HG03469 (cell line): ENCODE data around the gene CCND1.

ENCODE experiments used
- ATAC-seq: cut with Tn5 transposase; IDR thresholded peaks from one replicate; pipeline ENCODE4 v1.9.1; 2021; ENCODE audit warnings: mild to moderate bottlenecking, moderate library complexity, moderate number of reproducible peaks; ENCODE audit not compliant: unreplicated experiment

Gene CCND1

GRCh38 chr11:69639831-69640230, 1.1 kb upstream of the CCND1 start:
- no peak for ATAC-seq

- no peak for ATAC-seq
These were observed 529 bp upstream of the CCND1 start for GRCh38 chr11:69640260-69640994.

- ATAC-seq, result no peak
These were observed 959 bp downstream of the CCND1 start for GRCh38 chr11:69641681-69642548.

- no peak for ATAC-seq
These were observed 1.6 kb downstream of the CCND1 start for GRCh38 chr11:69642549-69642912.

GRCh38 chr11:69642913-69643632, 2.1 kb downstream of the CCND1 start:
- ATAC-seq, result no peak

GRCh38 chr11:69643646-69644045, 2.7 kb downstream of the CCND1 start:
- ATAC-seq, result no peak

GRCh38 chr11:69644071-69644961, 3.4 kb downstream of the CCND1 start:
- ATAC-seq, result no peak

GRCh38 chr11:69644962-69645675, 4.2 kb downstream of the CCND1 start:
- no peak for ATAC-seq

- no peak for ATAC-seq
These were observed 5.0 kb downstream of the CCND1 start for GRCh38 chr11:69645801-69646492.

- ATAC-seq, result no peak
These were observed 5.8 kb downstream of the CCND1 start for GRCh38 chr11:69646493-69647389.

- no peak for ATAC-seq
These were observed 6.4 kb downstream of the CCND1 start for GRCh38 chr11:69647390-69647748.

GRCh38 chr11:69647761-69648497, 7.0 kb downstream of the CCND1 start:
- no peak for ATAC-seq

GRCh38 chr11:69648679-69649575, 8.0 kb downstream of the CCND1 start:
- ATAC-seq, result no peak

- no peak for ATAC-seq
These were observed 8.6 kb downstream of the CCND1 start for GRCh38 chr11:69649576-69649900.

GRCh38 chr11:69650081-69650831, 9.3 kb downstream of the CCND1 start:
- no peak for ATAC-seq

- ATAC-seq, result no peak
These were observed 9.9 kb downstream of the CCND1 start for GRCh38 chr11:69650832-69651344.
